IMR-90 (cell line): Measurements from ENCODE around the gene SGTB.

Experiments used
- BHLHE40 ChIP-seq: fragments of 150-350 bp; IDR thresholded peaks from 2 replicates; pipeline ENCODE4 v1.6.1; 2016; ENCODE audit warnings: mild to moderate bottlenecking, low read depth, low read length
- CEBPB ChIP-seq: IDR thresholded peaks from 2 replicates; pipeline ENCODE4 v1.6.1; 2012; ENCODE audit warnings: low read depth, low read length, improper control_type of control experiment
- CHD1 ChIP-seq: IDR thresholded peaks from 2 replicates; pipeline ENCODE4 v1.6.1; 2012; ENCODE audit warnings: low read depth, low read length, improper control_type of control experiment
- CTCF ChIP-seq: conservative IDR thresholded peaks from 2 replicates; pipeline ENCODE4 v1.5.1; 2012; ENCODE audit warnings: mild to moderate bottlenecking, low read depth, low read length, improper control_type of control experiment
- FOS ChIP-seq: fragments of 150-350 bp; IDR thresholded peaks from 2 replicates; pipeline ENCODE4 v1.6.1; 2016; ENCODE audit warnings: low read depth, low read length
- MAFK ChIP-seq: IDR thresholded peaks from 2 replicates; pipeline ENCODE4 v1.6.1; 2012; ENCODE audit warnings: low read depth, low read length, improper control_type of control experiment
- MAZ ChIP-seq: IDR thresholded peaks from 2 replicates; pipeline ENCODE4 v1.6.1; 2012; ENCODE audit warnings: low read depth, mild to moderate bottlenecking, low read length, improper control_type of control experiment, moderate library complexity, borderline replicate concordance
- MXI1 ChIP-seq: IDR thresholded peaks from 2 replicates; pipeline ENCODE4 v1.6.1; 2012; ENCODE audit warnings: low read depth, mild to moderate bottlenecking, low read length, moderate library complexity, borderline replicate concordance
- NFE2L2 ChIP-seq: fragments of 150-350 bp; IDR thresholded peaks from 2 replicates; pipeline ENCODE4 v1.6.1; 2016; ENCODE audit warnings: low read depth, mild to moderate bottlenecking, low read length
- POLR2A ChIP-seq: IDR thresholded peaks from 2 replicates; pipeline ENCODE4 v1.6.1; 2012; ENCODE audit warnings: mild to moderate bottlenecking, low read depth, low read length
- RAD21 ChIP-seq: IDR thresholded peaks from 2 replicates; pipeline ENCODE4 v1.6.1; 2012; ENCODE audit warnings: low read length, improper control_type of control experiment
- RCOR1 ChIP-seq: IDR thresholded peaks from 2 replicates; pipeline ENCODE4 v1.6.1; 2012; ENCODE audit warnings: mild to moderate bottlenecking, low read length, improper control_type of control experiment; ENCODE audit not compliant: insufficient replicate concordance
- SMC3 ChIP-seq: fragments of 150-350 bp; IDR thresholded peaks from 2 replicates; pipeline ENCODE4 v1.6.1; 2016; ENCODE audit warnings: low read depth, mild to moderate bottlenecking, antibody characterized with exemption, low read length, moderate library complexity
- TF ChIP-seq, protein P1 (sequence below): fragments of 150-350 bp; IDR thresholded peaks from 2 replicates; pipeline ENCODE4 v1.6.1; 2017; ENCODE audit warnings: mild to moderate bottlenecking, antibody characterized with exemption, low read length, low read depth

GRCh38 chr5:65696892-65697291 lies 25.0 kb downstream of the SGTB start:
- no peak for TF ChIP-seq POLR2A
- TF ChIP-seq CTCF: no peak
- no peak for TF ChIP-seq BHLHE40
- TF ChIP-seq MAZ: no peak
- no peak for TF ChIP-seq RAD21
- TF ChIP-seq MAFK: no peak
- TF ChIP-seq MXI1: no peak
- TF ChIP-seq SMC3: no peak
- no peak for TF ChIP-seq CEBPB
- no peak for TF ChIP-seq FOS
- no peak for TF ChIP-seq RCOR1
- no peak for TF ChIP-seq CHD1
- TF ChIP-seq, protein P1, sequence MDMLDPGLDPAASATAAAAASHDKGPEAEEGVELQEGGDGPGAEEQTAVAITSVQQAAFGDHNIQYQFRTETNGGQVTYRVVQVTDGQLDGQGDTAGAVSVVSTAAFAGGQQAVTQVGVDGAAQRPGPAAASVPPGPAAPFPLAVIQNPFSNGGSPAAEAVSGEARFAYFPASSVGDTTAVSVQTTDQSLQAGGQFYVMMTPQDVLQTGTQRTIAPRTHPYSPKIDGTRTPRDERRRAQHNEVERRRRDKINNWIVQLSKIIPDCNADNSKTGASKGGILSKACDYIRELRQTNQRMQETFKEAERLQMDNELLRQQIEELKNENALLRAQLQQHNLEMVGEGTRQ: no peak
- no peak for TF ChIP-seq NFE2L2
